ENCODE data around the gene ATAD3B. TPM values are rescaled to one million over a fixed set of nuclear protein-coding genes. Genes with fewer than 3 reads are reported as not detected.
"Not testable (repeated sequence)": the region's sequence is repeated elsewhere in the genome, so short reads cannot be mapped to it uniquely, and the experiment has no call there.

ATAD3B gene
- total and polyA plus RNA-seq, 12 donors, result 5.3 to 33.3 (median 7.1) TPM

DNA sequence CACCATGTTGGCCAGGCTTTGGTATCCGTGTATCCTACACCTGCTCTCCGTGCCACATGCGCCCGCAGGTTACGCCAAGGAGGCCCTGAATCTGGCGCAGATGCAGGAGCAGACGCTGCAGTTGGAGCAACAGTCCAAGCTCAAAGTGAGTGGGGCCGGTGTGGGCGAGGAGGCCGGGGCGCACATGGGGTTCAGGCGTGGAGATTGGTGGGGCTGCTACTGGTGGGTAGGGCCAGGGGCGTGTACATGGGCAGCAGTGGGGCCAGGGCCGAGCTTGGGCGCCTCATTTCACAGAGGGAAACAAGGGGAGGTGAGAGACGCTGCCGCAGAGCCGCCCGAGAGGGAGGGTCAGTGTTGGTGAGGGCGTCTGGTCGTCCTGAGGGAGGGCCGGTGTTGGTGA lies 5.6 kb downstream of the ATAD3B start:
- WGBS, 2 donors, result 96 to 97% methylated on average over 22 of the region's 22 CpGs
- H3K4me1 ChIP-seq, result peaks cover 0 to 19% (median 14%) of the 10 kb centered on the region in 9 donors

DNA sequence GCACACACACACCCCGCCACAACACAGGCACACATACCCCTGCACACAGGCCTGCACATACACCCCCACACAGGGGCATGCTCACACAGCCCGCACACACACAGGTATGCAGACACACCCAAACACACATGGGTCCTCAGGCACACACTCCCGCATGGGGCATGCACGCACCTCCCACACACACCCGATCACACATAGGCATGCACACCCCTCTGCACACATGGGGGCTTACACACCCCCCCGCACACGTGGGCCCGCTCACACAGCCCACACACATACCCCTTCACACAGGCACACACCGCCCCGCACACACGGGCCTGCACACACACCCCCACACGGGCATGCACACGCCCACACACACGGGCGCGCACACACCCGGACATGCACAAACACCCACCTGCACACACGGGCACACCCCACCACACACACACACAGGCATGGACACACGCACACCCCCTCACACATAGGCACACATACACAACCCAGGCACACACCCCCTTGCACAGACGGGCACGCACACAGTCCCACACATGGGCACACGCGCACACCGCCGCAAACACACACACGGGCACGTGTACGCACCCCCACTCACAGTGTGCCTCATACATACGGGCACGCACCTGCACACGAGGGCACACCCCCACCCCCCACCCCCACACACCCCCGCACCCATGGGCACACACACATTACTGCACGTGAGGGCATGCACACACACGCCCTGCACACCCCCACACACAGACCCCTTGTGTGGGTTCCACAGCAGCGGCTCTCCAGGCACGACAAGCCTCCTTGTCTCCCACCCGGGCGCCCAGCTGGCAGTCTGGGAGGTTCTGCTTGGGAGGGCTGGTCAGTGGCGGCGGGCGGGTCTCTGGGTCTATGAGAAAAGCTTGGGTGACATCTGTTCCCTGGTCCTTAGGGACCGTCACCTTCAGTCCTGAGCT lies 8.3 kb downstream of the ATAD3B start:
- TF ChIP-seq, protein P1, sequence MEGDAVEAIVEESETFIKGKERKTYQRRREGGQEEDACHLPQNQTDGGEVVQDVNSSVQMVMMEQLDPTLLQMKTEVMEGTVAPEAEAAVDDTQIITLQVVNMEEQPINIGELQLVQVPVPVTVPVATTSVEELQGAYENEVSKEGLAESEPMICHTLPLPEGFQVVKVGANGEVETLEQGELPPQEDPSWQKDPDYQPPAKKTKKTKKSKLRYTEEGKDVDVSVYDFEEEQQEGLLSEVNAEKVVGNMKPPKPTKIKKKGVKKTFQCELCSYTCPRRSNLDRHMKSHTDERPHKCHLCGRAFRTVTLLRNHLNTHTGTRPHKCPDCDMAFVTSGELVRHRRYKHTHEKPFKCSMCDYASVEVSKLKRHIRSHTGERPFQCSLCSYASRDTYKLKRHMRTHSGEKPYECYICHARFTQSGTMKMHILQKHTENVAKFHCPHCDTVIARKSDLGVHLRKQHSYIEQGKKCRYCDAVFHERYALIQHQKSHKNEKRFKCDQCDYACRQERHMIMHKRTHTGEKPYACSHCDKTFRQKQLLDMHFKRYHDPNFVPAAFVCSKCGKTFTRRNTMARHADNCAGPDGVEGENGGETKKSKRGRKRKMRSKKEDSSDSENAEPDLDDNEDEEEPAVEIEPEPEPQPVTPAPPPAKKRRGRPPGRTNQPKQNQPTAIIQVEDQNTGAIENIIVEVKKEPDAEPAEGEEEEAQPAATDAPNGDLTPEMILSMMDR (IDR thresholded peaks at IDR 0.05), result no peak
- DNase-seq, result no peak
- peak in 1 of 8 donors; percentile 12 for ATAC-seq
- intact Hi-C loops (cut with DNase I), result no loop called here
- Histone ChIP-seq H3K36me3 (peaks cover 0 to 70% (median 39%) of the 10 kb centered on the region in 9 donors), H3K9me3 (no peaks in the 10 kb centered on the region), H3K4me1 (no peaks in the 10 kb centered on the region), H3K4me3 (no peak overlapping the region), H3K27ac (no peak overlapping the region), H3K27me3 (no peaks in the 10 kb centered on the region)
- 95 to 96% methylated on average over 42 of the region's 42 CpGs for WGBS, 2 donors

More for the DNA sequence above, 5.6 kb downstream of the ATAD3B start:
- no peak overlapping the region for H3K27ac ChIP-seq
- H3K27me3 ChIP-seq, result no peaks in the 10 kb centered on the region
- peaks cover 0 to 49% (median 28%) of the 10 kb centered on the region in 9 donors for H3K36me3 ChIP-seq
- DNase-seq (no peak), ATAC-seq (no peak)
- TF ChIP-seq, protein P1 (IDR thresholded peaks at IDR 0.05), result no peak
- H3K9me3 ChIP-seq, result no peaks in the 10 kb centered on the region
- intact Hi-C loops (cut with DNase I), result no loop called here
- H3K4me3 ChIP-seq, result no peak overlapping the region

DNA sequence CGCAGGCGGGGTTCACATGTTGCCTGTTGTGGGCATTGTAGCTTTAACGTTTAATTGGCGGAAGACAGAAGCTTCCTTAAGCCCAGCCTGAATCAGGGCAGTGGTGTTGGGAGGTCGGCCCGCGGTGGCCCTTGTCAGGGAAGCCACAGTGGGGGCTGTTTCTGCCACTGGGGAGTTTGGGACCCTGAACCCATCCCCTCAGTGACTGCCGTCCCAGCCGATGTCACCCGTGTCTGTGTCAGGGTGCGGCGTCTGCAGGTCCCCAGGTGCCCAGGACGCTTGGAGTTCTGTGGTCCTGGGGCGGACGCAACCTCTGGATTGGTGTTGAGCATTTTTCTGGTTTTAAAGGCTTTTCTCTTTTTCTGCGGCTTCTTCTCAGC lies 8.9 kb downstream of the ATAD3B start:
- H3K9me3 ChIP-seq; DNase-seq; H3K27ac ChIP-seq; H3K4me3 ChIP-seq; H3K4me1 ChIP-seq; intact Hi-C loops (cut with DNase I); H3K27me3 ChIP-seq; ATAC-seq: not testable (repeated sequence)
- WGBS, 2 donors, result 96% methylated on average over 16 of the region's 16 CpGs
- H3K36me3 ChIP-seq, result peaks cover 0 to 76% (median 45%) of the 10 kb centered on the region in 9 donors

DNA sequence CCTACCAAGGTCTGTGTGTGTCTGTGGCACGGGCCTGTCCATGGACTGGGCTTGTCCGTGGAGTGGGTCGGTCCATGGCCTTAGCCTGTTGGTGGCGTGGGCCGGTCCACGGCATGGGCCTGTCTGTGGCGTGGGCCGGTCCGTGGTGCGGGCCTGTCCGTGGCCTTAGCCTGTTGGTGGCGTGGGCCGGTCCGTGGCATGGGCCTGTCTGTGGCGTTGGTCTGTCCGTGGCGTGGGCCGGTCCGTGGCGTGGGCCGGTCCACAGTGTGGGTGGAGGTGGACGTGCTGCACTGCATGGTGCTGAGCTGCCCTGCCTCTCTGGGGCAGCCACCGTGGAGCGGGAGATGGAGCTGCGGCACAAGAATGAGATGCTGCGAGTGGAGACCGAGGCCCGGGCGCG lies 10.2 kb downstream of the ATAD3B start:
- H3K9me3 ChIP-seq; intact Hi-C loops (cut with DNase I); DNase-seq; H3K27me3 ChIP-seq; H3K27ac ChIP-seq; H3K4me1 ChIP-seq; ATAC-seq; H3K4me3 ChIP-seq: not testable (repeated sequence)
- WGBS, 2 donors, result 98% methylated on average over 24 to 30 of the region's 30 CpGs
- H3K36me3 ChIP-seq, result peaks cover 0 to 84% (median 52%) of the 10 kb centered on the region in 9 donors

DNA sequence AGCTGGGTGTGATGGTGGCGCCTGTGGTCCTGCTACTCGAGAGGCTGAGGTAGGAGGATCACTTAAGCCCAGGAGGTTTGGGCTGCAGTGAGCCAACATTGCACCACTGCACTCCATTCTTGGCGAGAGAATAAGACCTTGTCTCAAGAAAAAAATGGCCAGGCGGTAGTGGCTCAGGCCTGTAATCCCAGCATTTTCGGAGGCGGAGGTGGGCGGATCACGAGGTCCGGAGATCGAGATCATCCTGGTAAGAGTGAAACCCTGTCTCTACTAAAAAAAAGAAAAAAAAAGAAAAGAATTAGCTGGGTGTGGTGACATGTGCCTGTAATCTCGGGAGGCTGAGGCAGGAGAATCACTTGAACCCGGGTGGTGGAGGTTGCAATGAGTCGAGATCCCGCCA lies 11.3 kb downstream of the ATAD3B start:
- no peak overlapping the region for H3K27ac ChIP-seq
- DNase-seq, result no peak
- WGBS, 2 donors, result 95 to 97% methylated on average over 14 of the region's 14 CpGs

More for the DNA sequence above, 11.3 kb downstream of the ATAD3B start:
- TF ChIP-seq, protein P1 (IDR thresholded peaks at IDR 0.05), result no peak
- Histone ChIP-seq H3K4me3 (no peak overlapping the region), H3K36me3 (peaks cover 0 to 86% (median 54%) of the 10 kb centered on the region in 9 donors), H3K9me3 (no peaks in the 10 kb centered on the region), H3K4me1 (no peaks in the 10 kb centered on the region), H3K27me3 (no peaks in the 10 kb centered on the region)
- intact Hi-C loops (cut with DNase I), result no loop called here
- ATAC-seq, result no peak
